Measurements from ENCODE around the gene FKBP7. TPM values are rescaled to one million over a fixed set of nuclear protein-coding genes. Genes with fewer than 3 reads are reported as not detected.
"Not testable (repeated sequence)": the region's sequence is repeated elsewhere in the genome, so short reads cannot be mapped to it uniquely, and the experiment has no call there.

FKBP7 gene
- total RNA-seq, 4 donors from 2014 or later, result 13.3 to 15.0 (median 14.7) TPM

DNA sequence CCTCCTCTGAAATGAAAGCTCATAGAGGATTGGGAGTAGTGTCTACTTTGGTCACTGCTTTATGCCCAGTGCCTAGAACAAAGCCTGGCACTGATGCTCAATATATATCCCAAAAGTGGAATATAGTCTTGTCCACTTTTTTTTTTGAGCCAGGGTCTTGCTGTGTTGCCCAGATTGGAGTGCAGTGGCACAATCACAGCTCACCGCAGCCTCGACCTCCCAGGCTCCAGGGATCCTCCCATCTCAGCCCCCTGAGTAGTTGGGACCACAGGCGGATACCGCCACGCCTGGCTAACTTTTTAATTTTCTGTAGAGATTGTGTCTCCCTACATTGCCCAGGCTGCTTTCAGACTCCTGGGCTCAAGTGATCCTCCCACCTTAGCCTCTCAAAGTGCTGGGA is 3.8 kb downstream of the FKBP7 start:
- peaks cover 0 to under 1% (median 0%) of the 10 kb centered on the region in 4 donors for H3K36me3 ChIP-seq
- H3K4me1 ChIP-seq, result peaks cover 18 to 44% (median 30%) of the 10 kb centered on the region in 4 donors
- H3K9me3 ChIP-seq, result no peaks in the 10 kb centered on the region
- no peaks in the 10 kb centered on the region for H3K27me3 ChIP-seq
- H3K4me3 ChIP-seq, result no peak overlapping the region
- 96% methylated on average over 5 of the region's 5 CpGs for WGBS
- intact Hi-C loops (cut with DNase I), result no loop called here
- H3K27ac ChIP-seq (replicated peaks in 1 of 4), result peak overlapping the region in 1 of 4 donors; percentile 1
- no peak for DNase-seq (ENCODE audit: extremely low spot score)
- TF ChIP-seq, protein P1, sequence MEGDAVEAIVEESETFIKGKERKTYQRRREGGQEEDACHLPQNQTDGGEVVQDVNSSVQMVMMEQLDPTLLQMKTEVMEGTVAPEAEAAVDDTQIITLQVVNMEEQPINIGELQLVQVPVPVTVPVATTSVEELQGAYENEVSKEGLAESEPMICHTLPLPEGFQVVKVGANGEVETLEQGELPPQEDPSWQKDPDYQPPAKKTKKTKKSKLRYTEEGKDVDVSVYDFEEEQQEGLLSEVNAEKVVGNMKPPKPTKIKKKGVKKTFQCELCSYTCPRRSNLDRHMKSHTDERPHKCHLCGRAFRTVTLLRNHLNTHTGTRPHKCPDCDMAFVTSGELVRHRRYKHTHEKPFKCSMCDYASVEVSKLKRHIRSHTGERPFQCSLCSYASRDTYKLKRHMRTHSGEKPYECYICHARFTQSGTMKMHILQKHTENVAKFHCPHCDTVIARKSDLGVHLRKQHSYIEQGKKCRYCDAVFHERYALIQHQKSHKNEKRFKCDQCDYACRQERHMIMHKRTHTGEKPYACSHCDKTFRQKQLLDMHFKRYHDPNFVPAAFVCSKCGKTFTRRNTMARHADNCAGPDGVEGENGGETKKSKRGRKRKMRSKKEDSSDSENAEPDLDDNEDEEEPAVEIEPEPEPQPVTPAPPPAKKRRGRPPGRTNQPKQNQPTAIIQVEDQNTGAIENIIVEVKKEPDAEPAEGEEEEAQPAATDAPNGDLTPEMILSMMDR (IDR thresholded peaks at IDR 0.05), result no peak
- TF ChIP-seq POLR2AphosphoS5 (IDR thresholded peaks at IDR 0.05), result no peak
- TF ChIP-seq EP300 (IDR thresholded peaks at IDR 0.05), result no peak
- no peak for TF ChIP-seq POLR2A (IDR thresholded peaks at IDR 0.05; ENCODE audit: low read depth)

DNA sequence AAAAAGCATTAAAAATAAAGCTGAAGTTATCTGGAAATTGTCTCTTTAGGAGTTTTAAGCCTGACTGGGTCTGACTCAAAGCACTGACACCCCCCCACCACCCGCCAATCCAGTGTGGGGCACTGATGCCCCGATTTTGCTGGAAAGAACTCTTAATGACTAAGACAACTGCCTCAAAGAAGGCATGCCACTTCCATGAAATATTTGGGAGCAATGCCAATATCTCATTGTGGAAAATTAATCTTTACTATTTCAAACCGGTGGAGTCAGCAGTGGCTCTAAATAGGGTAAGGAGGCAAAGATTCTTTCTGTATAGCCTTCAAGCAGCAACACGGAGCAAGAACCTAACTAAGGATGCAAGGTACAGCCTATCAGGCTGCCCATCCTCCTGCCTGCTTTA is 4.5 kb downstream of the FKBP7 start:
- Histone ChIP-seq H3K27me3 (no peaks in the 10 kb centered on the region), H3K4me3 (no peak overlapping the region), H3K9me3 (no peaks in the 10 kb centered on the region), H3K27ac (replicated peaks in 1 of 4) (peak overlapping the region in 1 of 4 donors; percentile 1), H3K4me1 (peaks cover 12 to 38% (median 25%) of the 10 kb centered on the region in 4 donors), H3K36me3 (peaks cover 0 to 6% (median 3%) of the 10 kb centered on the region in 4 donors)
- no peak for DNase-seq (ENCODE audit: extremely low spot score)
- 39% methylated on average over 4 of the region's 4 CpGs for WGBS
- no peak for TF ChIP-seq EP300 (IDR thresholded peaks at IDR 0.05)
- TF ChIP-seq POLR2AphosphoS5 (IDR thresholded peaks at IDR 0.05), result no peak
- intact Hi-C loops (cut with DNase I), result no loop called here

DNA sequence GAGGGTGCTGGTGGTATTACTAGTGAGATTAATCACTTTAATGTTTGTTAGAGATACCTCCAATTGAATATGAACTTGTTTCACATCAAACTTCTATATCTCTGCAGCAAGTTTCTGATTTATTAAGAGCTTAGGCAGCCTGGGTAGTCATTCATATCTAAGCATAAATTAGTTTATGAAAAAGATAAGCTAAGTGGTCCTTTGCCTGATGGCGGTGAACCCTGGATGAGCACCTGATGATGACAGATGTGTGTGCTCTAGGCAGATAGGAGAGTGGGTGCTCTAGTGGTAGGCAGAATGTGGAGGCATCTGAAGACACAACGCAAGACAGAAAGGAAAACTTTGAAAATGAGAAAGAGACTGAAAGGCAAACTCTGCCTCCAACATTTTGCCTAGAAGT is 5.0 kb downstream of the FKBP7 start:
- no peak overlapping the region for H3K4me3 ChIP-seq
- no peak for TF ChIP-seq POLR2AphosphoS5 (IDR thresholded peaks at IDR 0.05)
- TF ChIP-seq, protein P1 (IDR thresholded peaks at IDR 0.05), result no peak
- TF ChIP-seq EP300 (IDR thresholded peaks at IDR 0.05), result no peak
- TF ChIP-seq POLR2A (IDR thresholded peaks at IDR 0.05; ENCODE audit: low read depth), result no peak
- DNase-seq (ENCODE audit: extremely low spot score), result no peak
- 98% methylated on average over 2 of the region's 2 CpGs for WGBS
- peaks cover 0 to 12% (median 6%) of the 10 kb centered on the region in 4 donors for H3K36me3 ChIP-seq
- H3K27me3 ChIP-seq, result no peaks in the 10 kb centered on the region
- intact Hi-C loops (cut with DNase I), result no loop called here
- no peaks in the 10 kb centered on the region for H3K9me3 ChIP-seq
- H3K4me1 ChIP-seq, result peaks cover 12 to 35% (median 23%) of the 10 kb centered on the region in 4 donors
- H3K27ac ChIP-seq (replicated peaks in 1 of 4), result peak overlapping the region in 1 of 4 donors; percentile 1

DNA sequence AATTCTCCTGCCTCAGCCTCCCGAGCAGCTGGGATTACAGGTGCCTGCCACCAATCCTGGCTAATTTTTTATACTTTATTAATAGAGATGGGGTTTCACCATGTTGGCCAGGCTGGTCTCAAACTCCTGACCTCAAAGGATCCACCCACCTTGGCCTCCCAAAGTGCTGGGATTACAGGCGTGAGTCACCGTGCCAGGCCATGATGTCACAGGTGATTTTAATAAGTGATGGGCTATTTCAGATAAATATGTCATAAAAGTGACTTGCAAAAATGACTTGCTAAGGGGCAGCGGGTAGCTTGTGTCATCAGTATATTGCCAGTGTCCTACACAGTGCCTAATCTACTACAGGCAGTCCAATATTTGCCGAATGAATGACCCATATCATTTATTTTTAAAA is 7.1 kb downstream of the FKBP7 start:
- Histone ChIP-seq H3K36me3 (peaks cover 0 to 29% (median 6%) of the 10 kb centered on the region in 4 donors), H3K4me1 (peaks cover 6 to 21% (median 10%) of the 10 kb centered on the region in 4 donors)
- DNase-seq (ENCODE audit: extremely low spot score); H3K27ac ChIP-seq (replicated peaks in 1 of 4); intact Hi-C loops (cut with DNase I); H3K27me3 ChIP-seq; H3K4me3 ChIP-seq; H3K9me3 ChIP-seq: not testable (repeated sequence)
- WGBS, result 90% methylated on average over 5 of the region's 5 CpGs

DNA sequence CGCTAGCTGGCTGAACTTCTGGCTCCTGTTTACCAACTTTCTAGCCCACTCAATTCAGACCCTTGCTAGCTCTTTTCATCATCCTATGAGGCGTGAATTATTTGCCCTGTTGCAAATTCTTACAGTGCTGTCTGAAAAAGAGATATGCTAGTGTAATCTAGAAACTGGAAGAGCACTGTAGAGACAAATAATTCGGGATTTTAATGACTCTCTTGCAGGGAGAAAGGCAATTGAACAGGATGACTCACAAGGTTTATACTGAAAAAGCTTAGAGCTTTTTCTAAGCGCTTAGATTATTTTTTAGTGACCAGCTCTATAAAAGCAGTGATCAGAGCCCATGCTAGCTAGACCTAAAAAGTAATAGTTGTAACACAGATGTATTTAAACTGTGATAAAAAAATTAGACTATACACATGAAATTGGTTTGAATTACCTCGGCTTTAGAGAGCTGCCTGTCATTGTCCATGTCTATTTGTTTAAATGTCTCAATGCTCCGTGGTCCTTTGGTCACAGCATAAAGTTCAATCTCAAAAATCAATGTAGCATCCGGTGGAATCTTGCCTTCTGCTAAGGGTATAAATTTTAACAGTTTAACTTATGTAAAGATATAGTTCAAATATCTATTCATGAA is 9.1 kb downstream of the FKBP7 start:
- TF ChIP-seq POLR2AphosphoS5 (IDR thresholded peaks at IDR 0.05) (no peak), POLR2A (IDR thresholded peaks at IDR 0.05; ENCODE audit: low read depth) (no peak), EP300 (IDR thresholded peaks at IDR 0.05) (no peak)
- Histone ChIP-seq H3K9me3 (no peaks in the 10 kb centered on the region), H3K4me3 (no peak overlapping the region), H3K4me1 (peaks cover 6 to 10% (median 8%) of the 10 kb centered on the region in 4 donors), H3K27me3 (no peaks in the 10 kb centered on the region), H3K36me3 (peaks cover 0 to 46% (median 13%) of the 10 kb centered on the region in 4 donors), H3K27ac (replicated peaks in 1 of 4) (no peak overlapping the region)
- intact Hi-C loops (cut with DNase I), result no loop called here
- DNase-seq (ENCODE audit: extremely low spot score), result no peak
- WGBS, result 93% methylated on average over 7 of the region's 7 CpGs

DNA sequence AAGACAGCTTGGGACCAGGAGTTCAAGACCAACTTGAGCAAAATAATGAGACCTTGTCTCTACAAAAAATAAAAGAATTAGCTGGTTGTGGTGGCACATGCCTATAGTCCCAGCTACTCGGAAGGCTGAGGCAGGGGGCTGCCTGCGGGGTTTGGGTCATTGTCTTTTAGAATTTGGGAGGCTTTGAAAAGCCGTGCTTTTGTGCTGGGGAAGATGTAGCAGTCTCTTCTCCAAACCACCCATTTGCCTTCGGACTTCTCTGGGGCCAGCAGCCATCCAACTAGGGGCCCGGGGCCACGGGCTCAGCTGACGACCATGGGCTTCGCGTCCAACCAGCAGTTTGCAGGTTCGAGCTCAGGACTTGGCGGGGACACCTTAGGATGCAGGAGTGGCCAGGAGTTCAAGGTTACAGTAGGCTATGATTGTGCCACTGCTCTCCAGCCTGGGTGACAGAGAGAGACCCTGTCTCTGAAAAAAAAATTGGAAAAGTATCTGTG is 21.0 kb downstream of the FKBP7 start:
- H3K4me3 ChIP-seq, result no peak overlapping the region
- no peaks in the 10 kb centered on the region for H3K27me3 ChIP-seq
- TF ChIP-seq, protein P1 (IDR thresholded peaks at IDR 0.05), result no peak
- TF ChIP-seq POLR2AphosphoS5 (IDR thresholded peaks at IDR 0.05) (no peak), POLR2A (IDR thresholded peaks at IDR 0.05; ENCODE audit: low read depth) (no peak), EP300 (IDR thresholded peaks at IDR 0.05) (no peak)
- H3K9me3 ChIP-seq, result no peaks in the 10 kb centered on the region
- H3K27ac ChIP-seq (replicated peaks in 1 of 4), result no peak overlapping the region
- peaks cover 0 to 4% (median 0%) of the 10 kb centered on the region in 4 donors for H3K36me3 ChIP-seq
- H3K4me1 ChIP-seq, result peaks cover 0 to 1% (median 0%) of the 10 kb centered on the region in 4 donors
- WGBS, result 96% methylated on average over 11 of the region's 11 CpGs
- intact Hi-C loops (cut with DNase I), result no loop called here
- no peak for DNase-seq (ENCODE audit: extremely low spot score)
